ENCODE results near the gene PCDH1. TPM values are rescaled to one million over a fixed set of nuclear protein-coding genes. Genes with fewer than 3 reads are reported as not detected.

PCDH1 gene
- total and polyA plus RNA-seq, 2 of the 8 experiments (the other 6 are each of a cell fraction or from before 2014, with no cell fraction given): 101 to 102 TPM

GRCh38 chr5:141828162-141828561 is 50.0 kb downstream of the PCDH1 start:
- Histone ChIP-seq H3K4me1 (replicated peaks in 1 of 4; ENCODE audit: control insufficient read depth in 3 of 4, insufficient read depth in 4 of 4, low read length in 3 of 4) (peaks cover 6 to 23% (median 14%) of the 10 kb centered on the region in 4 experiments), H2BK20ac (ENCODE audit: low read length) (no peak overlapping the region), H3K14ac (ENCODE audit: insufficient read length) (no peak overlapping the region), H4K8ac (ENCODE audit: extremely low read depth, insufficient read depth, low read length) (no peak overlapping the region), H3K79me1 (ENCODE audit: low read depth, low read length) (no peaks in the 10 kb centered on the region), H3K79me2 (ENCODE audit: control insufficient read depth in 1 of 2, insufficient read depth in 2 of 2, low read length in 2 of 2) (no peaks in the 10 kb centered on the region), H4K91ac (replicated peaks; ENCODE audit: insufficient read length, low read length) (no peak overlapping the region), H2AK5ac (ENCODE audit: low read depth, low read length) (no peak overlapping the region; the same call in 1 of the 2 replicates), H3K9me3 (ENCODE audit: insufficient read depth in 2 of 2, low read depth in 1 of 2, low read length in 1 of 2) (no peaks in the 10 kb centered on the region), H3K4me2 (ENCODE audit: insufficient read depth in 1 of 2, low read depth in 2 of 2, low read length in 2 of 2) (no peak overlapping the region), H4K20me1 (replicated peaks in 1 of 2; ENCODE audit: control insufficient read depth in 1 of 2, insufficient read depth in 2 of 2, low read length in 2 of 2) (no peaks in the 10 kb centered on the region), H3K9ac (replicated peaks in 1 of 4; ENCODE audit: extremely low read depth in 1 of 4, low read depth in 3 of 4, low read length in 3 of 4) (no peak overlapping the region), H3K4me3 (ENCODE audit: extremely low read depth in 1 of 4, insufficient read depth in 2 of 4, low read depth in 3 of 4, low read length in 4 of 4) (no peak overlapping the region), H2BK120ac (replicated peaks; ENCODE audit: low read depth, low read length) (no peak overlapping the region), H3K23ac (ENCODE audit: insufficient read length) (no peak overlapping the region), H2BK5ac (ENCODE audit: low read depth, low read length) (no peak overlapping the region), H3K56ac (replicated peaks; ENCODE audit: insufficient read length, low read depth, low read length) (no peak overlapping the region), H3K4ac (replicated peaks; ENCODE audit: insufficient read length, low read depth, low read length) (no peak overlapping the region), H3K27ac (ENCODE audit: low read depth, low read length) (no peak overlapping the region), H3K27me3 (replicated peaks in 1 of 4; ENCODE audit: control insufficient read depth in 3 of 4, extremely low read depth in 1 of 4, insufficient read depth in 3 of 4, low read length in 3 of 4) (no peaks in the 10 kb centered on the region), H3K18ac (ENCODE audit: extremely low read depth, low read length) (no peak overlapping the region), H3K36me3 (ENCODE audit: control insufficient read depth in 2 of 4, insufficient read depth in 4 of 4, low read length in 3 of 4) (no peaks in the 10 kb centered on the region), H2AFZ (ENCODE audit: low read length) (no peak overlapping the region), H3K23me2 (ENCODE audit: low read depth, low read length) (no peaks in the 10 kb centered on the region), H2BK12ac (ENCODE audit: low read depth, low read length) (0 out of 2 replicates have a peak overlapping the region, but pooled peaks have one; percentile 53), H2BK15ac (ENCODE audit: low read length) (no peak overlapping the region), H4K5ac (ENCODE audit: insufficient read length, low read depth, low read length) (no peak overlapping the region)
- WGBS, 2 experiments (ENCODE audit: extremely low coverage in 1 of 2, insufficient coverage in 1 of 2, insufficient read length in 1 of 2, insufficient replicate concordance in 2 of 2, low coverage in 1 of 2, low lambda C conversion rate in 2 of 2, missing lambda C conversion rate in 1 of 2): 71% methylated on average over 4 of the region's 4 CpGs; no CpG with 5 or more reads in 1 of the 2 experiments
- ChIA-PET POLR2A (ENCODE audit: partially characterized antibody) (interaction anchor here (2.3 to 6.5 kb wide), 2 partner anchors 10 to 12 kb away, joined by 9 to 55 read pairs; no protein-coding TSS in a partner anchor), CTCF (ENCODE audit: partially characterized antibody) (interaction anchor here (0.6 to 14.3 kb wide), 10 partner anchors 5 to 305 kb away, joined by 3 to 232 read pairs (median 11); partner anchors contain the start of gene PCDH1)
- DNase-seq (ENCODE audit: low read depth in 1 of 2, low spot score in 2 of 2) (no peak), FAIRE-seq (no peak)
- TF ChIP-seq CREB1 (IDR thresholded peaks at IDR 0.05) (no peak), KDM1A (IDR thresholded peaks at IDR 0.05; ENCODE audit: borderline replicate concordance, low read length) (peak; percentile 89; the same call in 1 of the 2 replicates)

All from H1 (cell line).